ENCODE measurements around the gene DNAJB8. TPM values are rescaled to one million over a fixed set of nuclear protein-coding genes. Genes with fewer than 3 reads are reported as not detected.
A peak's percentile ranks its signal among the peaks of the same experiment; 100 is the strongest.

Gene DNAJB8
- total RNA-seq, 1 experiment from 2014 or later, result not detected

DNA sequence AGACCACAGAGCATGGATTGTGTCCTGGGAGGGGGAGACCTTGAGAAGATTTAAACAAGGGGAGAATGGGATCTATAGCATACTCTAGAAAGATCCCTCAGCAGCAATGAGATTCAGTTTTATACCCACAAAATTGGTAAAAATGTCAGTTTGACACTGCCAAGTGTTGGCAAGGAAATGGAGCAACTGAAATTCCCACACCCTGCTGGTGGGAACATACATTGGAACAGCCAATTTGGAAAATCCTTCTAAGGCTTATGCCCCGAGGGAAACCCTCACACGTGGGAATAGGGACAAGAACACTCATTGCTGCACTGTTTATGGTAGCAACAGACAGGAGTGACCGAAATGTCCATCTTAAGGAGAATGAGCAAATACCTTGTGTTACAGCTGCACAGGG, 5.0 kb upstream of the DNAJB8 start:
- H3K27me3 Mint-ChIP-seq (ENCODE audit: low read depth), result peaks cover 93% of the 10 kb centered on the region
- no peak overlapping the region for H2AK5ac ChIP-seq (ENCODE audit: insufficient read length, low read length)

More for the DNA sequence above, 5.0 kb upstream of the DNAJB8 start:
- Histone ChIP-seq H3K27ac (ENCODE audit: insufficient read length, low read depth, low read length) (no peak overlapping the region), H2BK20ac (ENCODE audit: low read depth, low read length, poor library complexity, severe bottlenecking) (no peak overlapping the region), H2BK12ac (ENCODE audit: insufficient read length, low read depth, low read length) (no peak overlapping the region), H3K4ac (ENCODE audit: low read depth, low read length) (no peak overlapping the region), H4K5ac (ENCODE audit: insufficient read length, low read depth, low read length) (no peak overlapping the region), H3T11ph (ENCODE audit: low read length) (no peak overlapping the region), H3K27me3 (ENCODE audit: insufficient read depth, low read length) (peaks cover 30% of the 10 kb centered on the region; the same call in 1 of the 2 replicates), H3K79me2 (ENCODE audit: insufficient read depth, low read length) (no peaks in the 10 kb centered on the region), H3K23ac (ENCODE audit: insufficient read length, low read depth, low read length) (no peak overlapping the region), H3K4me1 (ENCODE audit: insufficient read depth, low read length) (no peaks in the 10 kb centered on the region), H4K91ac (ENCODE audit: insufficient read length, low read depth, low read length) (no peak overlapping the region), H2BK5ac (ENCODE audit: insufficient read length, low read length) (no peak overlapping the region), H3K9me3 (ENCODE audit: control insufficient read depth, low read depth, low read length) (no peaks in the 10 kb centered on the region), H4K8ac (replicated peaks; ENCODE audit: insufficient read length, low read depth, low read length) (no peak overlapping the region), H3K18ac (ENCODE audit: insufficient read length, low read depth, low read length) (no peak overlapping the region), H2AFZ (ENCODE audit: low read length) (no peak overlapping the region), H3K79me1 (ENCODE audit: insufficient read depth, low read depth, low read length, poor library complexity, severe bottlenecking) (no peaks in the 10 kb centered on the region), H3K56ac (ENCODE audit: insufficient read length, low read depth, low read length) (no peak overlapping the region), H3K14ac (ENCODE audit: insufficient read depth, low read length) (no peak overlapping the region), H3K4me2 (ENCODE audit: insufficient read depth, insufficient read length, low read length) (no peak overlapping the region), H2BK120ac (ENCODE audit: low read depth, low read length, poor library complexity, severe bottlenecking) (no peak overlapping the region), H4K20me1 (ENCODE audit: control insufficient read depth, insufficient read depth, insufficient read length) (no peaks in the 10 kb centered on the region), H3K23me2 (ENCODE audit: insufficient read length, low read depth, low read length, poor library complexity, severe bottlenecking) (no peaks in the 10 kb centered on the region), H3K9ac (ENCODE audit: extremely low read depth, insufficient read length, low read length) (no peak overlapping the region), H2BK15ac (ENCODE audit: low read depth, low read length) (no peak overlapping the region)
- Mint-ChIP-seq H3K36me3 (ENCODE audit: insufficient read depth in 1 of 3, low read depth in 3 of 3) (no peaks in the 10 kb centered on the region; a peak in 2 of 7 replicates), H3K4me1 (peaks cover 24 to 31% of the 10 kb centered on the region in 2 experiments), H3K4me3 (peak overlapping the region in 1 of 2 experiments; percentile 18; a peak in 1 of 5 replicates), H3K9me3 (peaks cover 0 to 4% of the 10 kb centered on the region in 2 experiments; a peak in 2 of 5 replicates), H3K27ac (no peak overlapping the region; a peak in 1 of 7 replicates)
- TF ChIP-seq, protein P1, sequence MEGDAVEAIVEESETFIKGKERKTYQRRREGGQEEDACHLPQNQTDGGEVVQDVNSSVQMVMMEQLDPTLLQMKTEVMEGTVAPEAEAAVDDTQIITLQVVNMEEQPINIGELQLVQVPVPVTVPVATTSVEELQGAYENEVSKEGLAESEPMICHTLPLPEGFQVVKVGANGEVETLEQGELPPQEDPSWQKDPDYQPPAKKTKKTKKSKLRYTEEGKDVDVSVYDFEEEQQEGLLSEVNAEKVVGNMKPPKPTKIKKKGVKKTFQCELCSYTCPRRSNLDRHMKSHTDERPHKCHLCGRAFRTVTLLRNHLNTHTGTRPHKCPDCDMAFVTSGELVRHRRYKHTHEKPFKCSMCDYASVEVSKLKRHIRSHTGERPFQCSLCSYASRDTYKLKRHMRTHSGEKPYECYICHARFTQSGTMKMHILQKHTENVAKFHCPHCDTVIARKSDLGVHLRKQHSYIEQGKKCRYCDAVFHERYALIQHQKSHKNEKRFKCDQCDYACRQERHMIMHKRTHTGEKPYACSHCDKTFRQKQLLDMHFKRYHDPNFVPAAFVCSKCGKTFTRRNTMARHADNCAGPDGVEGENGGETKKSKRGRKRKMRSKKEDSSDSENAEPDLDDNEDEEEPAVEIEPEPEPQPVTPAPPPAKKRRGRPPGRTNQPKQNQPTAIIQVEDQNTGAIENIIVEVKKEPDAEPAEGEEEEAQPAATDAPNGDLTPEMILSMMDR (conservative IDR thresholded peaks at IDR 0.05), result no peak
- no peak for DNase-seq
- WGBS (ENCODE audit: extremely low coverage, insufficient read length, low lambda C conversion rate), result no CpG with 5 or more reads among the region's 3 CpGs

Measured in H9 (cell line).